ENCODE data around the gene ESM1.

DNA sequence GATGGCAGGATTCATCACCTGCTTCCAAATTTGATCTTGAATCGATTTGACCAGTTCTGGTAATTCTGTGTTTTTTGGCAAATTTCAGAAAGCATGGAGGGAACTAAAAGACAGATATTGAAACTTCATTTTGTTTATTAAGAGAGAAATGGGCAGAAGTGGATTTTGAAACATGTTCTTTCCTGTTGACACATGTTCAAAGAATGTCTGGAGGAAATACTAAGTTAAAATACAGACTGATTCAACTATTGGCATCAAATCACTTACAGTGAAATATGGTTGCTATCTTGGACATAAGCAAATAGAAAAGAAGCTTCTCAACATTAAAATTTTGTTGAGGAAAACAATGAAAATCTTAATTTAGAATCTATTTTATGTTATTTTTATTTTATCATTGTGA, 19.3 kb upstream of the ESM1 start:
- TF ChIP-seq POLR2AphosphoS5 (IDR thresholded peaks at IDR 0.05) (no peak), POLR2A (IDR thresholded peaks at IDR 0.05) (no peak)
- TF ChIP-seq, protein P1, sequence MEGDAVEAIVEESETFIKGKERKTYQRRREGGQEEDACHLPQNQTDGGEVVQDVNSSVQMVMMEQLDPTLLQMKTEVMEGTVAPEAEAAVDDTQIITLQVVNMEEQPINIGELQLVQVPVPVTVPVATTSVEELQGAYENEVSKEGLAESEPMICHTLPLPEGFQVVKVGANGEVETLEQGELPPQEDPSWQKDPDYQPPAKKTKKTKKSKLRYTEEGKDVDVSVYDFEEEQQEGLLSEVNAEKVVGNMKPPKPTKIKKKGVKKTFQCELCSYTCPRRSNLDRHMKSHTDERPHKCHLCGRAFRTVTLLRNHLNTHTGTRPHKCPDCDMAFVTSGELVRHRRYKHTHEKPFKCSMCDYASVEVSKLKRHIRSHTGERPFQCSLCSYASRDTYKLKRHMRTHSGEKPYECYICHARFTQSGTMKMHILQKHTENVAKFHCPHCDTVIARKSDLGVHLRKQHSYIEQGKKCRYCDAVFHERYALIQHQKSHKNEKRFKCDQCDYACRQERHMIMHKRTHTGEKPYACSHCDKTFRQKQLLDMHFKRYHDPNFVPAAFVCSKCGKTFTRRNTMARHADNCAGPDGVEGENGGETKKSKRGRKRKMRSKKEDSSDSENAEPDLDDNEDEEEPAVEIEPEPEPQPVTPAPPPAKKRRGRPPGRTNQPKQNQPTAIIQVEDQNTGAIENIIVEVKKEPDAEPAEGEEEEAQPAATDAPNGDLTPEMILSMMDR (IDR thresholded peaks at IDR 0.05) = no peak
